H9 (cell line): ENCODE results near the gene IL21R. TPM values are rescaled to one million over a fixed set of nuclear protein-coding genes. Genes with fewer than 3 reads are reported as not detected.

Experiments
- DNase-seq: peaks from one replicate; pipeline ENCODE4 v3.0.0-alpha.2; 2017
- H2AFZ ChIP-seq: one replicate; pipeline ENCODE4 v1.6.1; 2013; ENCODE audit warnings: mild to moderate bottlenecking, low read length, control low read depth, moderate library complexity
- H2AK5ac ChIP-seq: 2 replicates; pipeline ENCODE4 v1.6.1; 2013; ENCODE audit warnings: low read length, control low read depth, mixed read lengths; ENCODE audit not compliant: insufficient read length
- H2BK120ac ChIP-seq: one replicate; pipeline ENCODE4 v1.6.1; 2013; ENCODE audit warnings: low read depth, mild to moderate bottlenecking, low read length, control low read depth, inconsistent platforms; ENCODE audit not compliant: poor library complexity, severe bottlenecking
- H2BK12ac ChIP-seq: 2 replicates; pipeline ENCODE4 v1.6.1; 2013; ENCODE audit warnings: low read length, control low read depth, mixed read lengths, low read depth; ENCODE audit not compliant: insufficient read length
- H2BK15ac ChIP-seq: 2 replicates; pipeline ENCODE4 v1.6.1; 2013; ENCODE audit warnings: low read depth, low read length, control low read depth
- H2BK20ac ChIP-seq: one replicate; pipeline ENCODE4 v1.6.1; 2013; ENCODE audit warnings: low read depth, mild to moderate bottlenecking, low read length, control low read depth, inconsistent platforms; ENCODE audit not compliant: poor library complexity, severe bottlenecking
- H2BK5ac ChIP-seq: 2 replicates; pipeline ENCODE4 v1.6.1; 2013; ENCODE audit warnings: low read length, control low read depth, mixed read lengths; ENCODE audit not compliant: insufficient read length
- H3K14ac ChIP-seq: 2 replicates; pipeline ENCODE4 v1.6.1; 2013; ENCODE audit warnings: low read length, control low read depth; ENCODE audit not compliant: insufficient read depth
- H3K18ac ChIP-seq: 2 replicates; pipeline ENCODE4 v1.6.1; 2013; ENCODE audit warnings: low read depth, mild to moderate bottlenecking, mixed read lengths, low read length, control low read depth; ENCODE audit not compliant: insufficient read length
- H3K23ac ChIP-seq: 2 replicates; pipeline ENCODE4 v1.6.1; 2013; ENCODE audit warnings: low read length, control low read depth, mixed read lengths, low read depth; ENCODE audit not compliant: insufficient read length
- H3K23me2 ChIP-seq: 2 replicates; pipeline ENCODE4 v1.6.1; 2013; ENCODE audit warnings: low read depth, mild to moderate bottlenecking, mixed read lengths, low read length, control low read depth; ENCODE audit not compliant: insufficient read length, poor library complexity, severe bottlenecking
- H3K27ac ChIP-seq: 2 replicates; pipeline ENCODE4 v1.5.1; 2013; ENCODE audit warnings: low read length, control low read depth, mixed read lengths, low read depth; ENCODE audit not compliant: insufficient read length
- H3K27me3 ChIP-seq: 2 replicates; pipeline ENCODE4 v1.6.1; 2013; ENCODE audit warnings: low read length, control low read depth, inconsistent platforms; ENCODE audit not compliant: insufficient read depth
- H3K4ac ChIP-seq: 2 replicates; pipeline ENCODE4 v1.6.1; 2013; ENCODE audit warnings: low read depth, mild to moderate bottlenecking, control low read depth, inconsistent platforms, low read length, moderate library complexity
- H3K4me1 ChIP-seq: 2 replicates; pipeline ENCODE4 v1.6.1; 2013; ENCODE audit warnings: low read length, control low read depth, inconsistent platforms; ENCODE audit not compliant: insufficient read depth
- H3K4me2 ChIP-seq: 2 replicates; pipeline ENCODE4 v1.6.1; 2013; ENCODE audit warnings: low read length, control low read depth, mixed read lengths; ENCODE audit not compliant: insufficient read length, insufficient read depth
- H3K56ac ChIP-seq: 2 replicates; pipeline ENCODE4 v1.6.1; 2013; ENCODE audit warnings: low read depth, mild to moderate bottlenecking, mixed read lengths, low read length, control low read depth; ENCODE audit not compliant: insufficient read length
- H3K79me1 ChIP-seq: 2 replicates; pipeline ENCODE4 v1.6.1; 2013; ENCODE audit warnings: low read depth, mild to moderate bottlenecking, moderate library complexity, low read length, control low read depth, inconsistent platforms; ENCODE audit not compliant: insufficient read depth, poor library complexity, severe bottlenecking
- H3K79me2 ChIP-seq: 2 replicates; pipeline ENCODE4 v1.6.1; 2013; ENCODE audit warnings: low read length, control low read depth, inconsistent platforms; ENCODE audit not compliant: insufficient read depth
- H3K9ac ChIP-seq: 2 replicates; pipeline ENCODE4 v1.6.1; 2013; ENCODE audit warnings: low read length, control low read depth, mixed read lengths; ENCODE audit not compliant: insufficient read length; ENCODE audit errors: extremely low read depth
- H3K9me3 ChIP-seq: one replicate; pipeline ENCODE4 v1.6.1; 2013; ENCODE audit warnings: low read depth, low read length, inconsistent platforms; ENCODE audit not compliant: control insufficient read depth
- H3T11ph ChIP-seq: one replicate; pipeline ENCODE4 v1.6.1; 2013; ENCODE audit warnings: mild to moderate bottlenecking, low read length, control low read depth, inconsistent platforms
- H4K20me1 ChIP-seq: one replicate; pipeline ENCODE4 v1.6.1; 2013; ENCODE audit not compliant: control insufficient read depth, insufficient read length, insufficient read depth
- H4K5ac ChIP-seq: 2 replicates; pipeline ENCODE4 v1.6.1; 2013; ENCODE audit warnings: low read depth, mild to moderate bottlenecking, mixed read lengths, low read length, control low read depth; ENCODE audit not compliant: insufficient read length
- H4K8ac ChIP-seq: replicated peaks from 2 replicates; pipeline ENCODE4 v1.6.1; 2013; ENCODE audit warnings: low read length, control low read depth, mixed read lengths, low read depth; ENCODE audit not compliant: insufficient read length
- H4K91ac ChIP-seq: 2 replicates; pipeline ENCODE4 v1.6.1; 2013; ENCODE audit warnings: low read depth, mild to moderate bottlenecking, moderate library complexity, mixed read lengths, low read length, control low read depth; ENCODE audit not compliant: insufficient read length
- H3K27ac Mint-ChIP-seq, 3 experiments: 2 replicates in 2 of 3; 3 replicates in 1 of 3; pipeline ENCODE4 v1.8.0; 2020 to 2021; ENCODE audit warnings: mixed read lengths in 3 of 3, mild to moderate bottlenecking in 1 of 3, moderate library complexity in 1 of 3
- H3K27me3 Mint-ChIP-seq: 2 replicates; pipeline ENCODE4 v1.8.0; 2021; ENCODE audit warnings: low read depth, mild to moderate bottlenecking, moderate library complexity, mixed read lengths
- H3K36me3 Mint-ChIP-seq, 3 experiments: 2 replicates in 2 of 3; 3 replicates in 1 of 3; pipeline ENCODE4 v1.8.0; 2020 to 2021; ENCODE audit warnings: low read depth in 3 of 3, mixed read lengths in 3 of 3; ENCODE audit not compliant: insufficient read depth in 1 of 3
- H3K4me1 Mint-ChIP-seq, 2 experiments: 2 replicates each; pipeline ENCODE4 v1.8.0; 2020; ENCODE audit warnings: mixed read lengths in 2 of 2
- H3K4me3 Mint-ChIP-seq, 2 experiments: 2 replicates in 1 of 2; 3 replicates in 1 of 2; pipeline ENCODE4 v1.8.0; 2020 to 2021; ENCODE audit warnings: mild to moderate bottlenecking in 2 of 2, mixed read lengths in 2 of 2, moderate library complexity in 1 of 2
- H3K9me3 Mint-ChIP-seq, 2 experiments: 2 replicates in 1 of 2; 3 replicates in 1 of 2; pipeline ENCODE4 v1.8.0; 2020; ENCODE audit warnings: mild to moderate bottlenecking in 2 of 2, mixed read lengths in 2 of 2, moderate library complexity in 1 of 2
- CTCF ChIP-seq: fragments of 200-600 bp; sonication (generic); conservative IDR thresholded peaks from 3 replicates; pipeline ENCODE4 v1.8.0; 2021; ENCODE audit warnings: antibody characterized with exemption, mild to moderate bottlenecking
- WGBS: extraction: QIAGEN DNeasy Blood & Tissue Kit; methylation state at CpG from one replicate; pipeline ENCODE4 v1.1.7; 2013; ENCODE audit warnings: missing lambda C conversion rate, low lambda C conversion rate, mixed read lengths; ENCODE audit not compliant: insufficient read length; ENCODE audit errors: extremely low coverage; 5-methylcytosine and 5-hydroxymethylcytosine counted together
- total RNA-seq: library from RNA; stranded (reverse); gene quantifications from 2 replicates; pipeline ENCODE4 v1.2.1, GENCODE V29; 2021

The IL21R gene
- total RNA-seq, 1 experiment from 2014 or later = 0.07 TPM

GRCh38 chr16:27491894-27492587, 90.1 kb downstream of the IL21R start:
- DNase-seq = no peak
- Histone ChIP-seq H3K9me3 (no peaks in the 10 kb centered on the region), H4K91ac (no peak overlapping the region), H4K20me1 (no peaks in the 10 kb centered on the region), H3K79me2 (no peaks in the 10 kb centered on the region), H3K4me1 (no peaks in the 10 kb centered on the region), H2BK15ac (no peak overlapping the region), H3K9ac (no peak overlapping the region), H3K23me2 (no peaks in the 10 kb centered on the region), H2AK5ac (no peak overlapping the region), H2BK20ac (no peak overlapping the region), H3K4ac (no peak overlapping the region), H3K14ac (no peak overlapping the region), H3K27ac (no peak overlapping the region), H3K18ac (no peak overlapping the region), H4K5ac (no peak overlapping the region), H3K23ac (no peak overlapping the region), H2AFZ (no peak overlapping the region), H4K8ac (no peak overlapping the region), H3K4me2 (no peak overlapping the region), H2BK12ac (no peak overlapping the region), H3K56ac (no peak overlapping the region), H2BK5ac (no peak overlapping the region), H2BK120ac (no peak overlapping the region), H3K79me1 (no peaks in the 10 kb centered on the region), H3T11ph (no peak overlapping the region), H3K27me3 (no peaks in the 10 kb centered on the region)
- Mint-ChIP-seq H3K9me3 (no peaks in the 10 kb centered on the region), H3K27me3 (no peaks in the 10 kb centered on the region), H3K4me1 (no peaks in the 10 kb centered on the region), H3K27ac (peak overlapping the region in 1 of 3 experiments; percentile 90; a peak in 2 of 7 replicates), H3K36me3 (peaks cover 44 to 93% (median 90%) of the 10 kb centered on the region in 3 experiments), H3K4me3 (no peak overlapping the region)
- TF ChIP-seq CTCF = no peak
- no CpG with 5 or more reads among the region's 16 CpGs for WGBS
